SK-N-DZ (cell line): ENCODE measurements around the gene BICC1.

Source experiments
- DNase-seq: peaks from one replicate; pipeline ENCODE4 v3.0.0-alpha.2; 2015; ENCODE audit warnings: low spot score

Gene BICC1

GRCh38 chr10:58820386-58820785 lies 307.7 kb downstream of the BICC1 start:
- no peak for DNase-seq

GRCh38 chr10:58820861-58821751 lies 308.4 kb downstream of the BICC1 start:
- DNase-seq = peak; percentile 73

GRCh38 chr10:58821752-58822056 lies 309.0 kb downstream of the BICC1 start:
- no peak for DNase-seq

- DNase-seq = no peak
Observed at GRCh38 chr10:58823983-58824382, 311.3 kb downstream of the BICC1 start.

- no peak for DNase-seq
Observed at GRCh38 chr10:58824396-58824795, 311.7 kb downstream of the BICC1 start.

GRCh38 chr10:58826694-58827093 lies 314.0 kb downstream of the BICC1 start:
- no peak for DNase-seq

- no peak for DNase-seq
Observed at GRCh38 chr10:58827381-58827780, 314.7 kb downstream of the BICC1 start.

GRCh38 chr10:58829839-58830238 lies 317.2 kb downstream of the BICC1 start:
- peak; percentile 92 for DNase-seq

- DNase-seq = peak; percentile 96
Observed at GRCh38 chr10:58830697-58831096, 318.0 kb downstream of the BICC1 start.

- DNase-seq = no peak
Observed at GRCh38 chr10:58833771-58834561, 321.3 kb downstream of the BICC1 start.

- DNase-seq = no peak
Observed at GRCh38 chr10:58836176-58836700, 323.6 kb downstream of the BICC1 start.

GRCh38 chr10:58836991-58837575 lies 324.4 kb downstream of the BICC1 start:
- DNase-seq = no peak

- no peak for DNase-seq
Observed at GRCh38 chr10:58837826-58838225, 325.2 kb downstream of the BICC1 start.

GRCh38 chr10:58838561-58839208 lies 326.0 kb downstream of the BICC1 start:
- DNase-seq = no peak

- no peak for DNase-seq
Observed at GRCh38 chr10:58839771-58840170, 327.1 kb downstream of the BICC1 start.

GRCh38 chr10:58840840-58841435 lies 328.3 kb downstream of the BICC1 start:
- DNase-seq = no peak

- no peak for DNase-seq
Observed at GRCh38 chr10:58842860-58843376, 330.2 kb downstream of the BICC1 start.

GRCh38 chr10:58843760-58844159 lies 331.1 kb downstream of the BICC1 start:
- DNase-seq = no peak

- no peak for DNase-seq
Observed at GRCh38 chr10:58844680-58845079, 332.0 kb downstream of the BICC1 start.

GRCh38 chr10:58846856-58847255 lies 334.2 kb downstream of the BICC1 start:
- no peak for DNase-seq

GRCh38 chr10:58851606-58852005 lies 338.9 kb downstream of the BICC1 start:
- no peak for DNase-seq
